Activated CD8-positive, alpha-beta memory T cell treated with anti-CD3 and anti-CD28 coated beads for 24 hours (primary cell): ENCODE data around the gene DPEP2NB.
"Not testable (repeated sequence)": the region's sequence is repeated elsewhere in the genome, so short reads cannot be mapped to it uniquely, and the experiment has no call there.

Experiments used
- DNase-seq: peaks from one replicate; pipeline ENCODE4 v3.0.0-alpha.2; 2020

DPEP2NB gene, protein sequence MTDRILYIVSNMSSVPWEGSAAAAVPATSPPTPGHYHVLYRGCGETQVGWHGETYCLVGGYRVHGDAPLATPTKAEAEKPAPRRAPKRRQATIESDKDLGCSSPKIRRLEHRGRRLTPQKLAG

DNA sequence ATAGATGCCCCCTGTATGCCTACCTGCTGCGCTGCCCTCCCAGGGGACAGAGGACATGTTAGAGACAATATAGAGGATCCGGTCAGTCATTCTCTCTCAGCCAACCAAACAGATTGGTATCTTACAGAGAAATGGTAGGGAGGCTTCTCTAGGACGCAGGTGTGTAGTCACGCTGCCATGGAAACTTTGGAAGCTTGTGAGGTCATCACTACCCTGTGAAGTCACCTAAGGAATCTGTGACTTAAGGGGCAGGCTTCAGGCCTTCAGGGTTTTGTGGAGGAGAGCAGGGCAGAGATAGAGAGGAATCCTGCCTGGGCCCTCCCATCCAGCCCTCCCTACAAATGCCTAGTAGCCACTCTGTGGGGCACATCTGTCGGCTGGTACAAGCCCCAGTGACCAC lies at the start of gene DPEP2NB:
TSS of gene DPEP2NB (minus strand) at position 231 of the 400 bp plus-strand sequence. CDS start at position 90, 141 bp downstream.
- DNase-seq: no peak

DNA sequence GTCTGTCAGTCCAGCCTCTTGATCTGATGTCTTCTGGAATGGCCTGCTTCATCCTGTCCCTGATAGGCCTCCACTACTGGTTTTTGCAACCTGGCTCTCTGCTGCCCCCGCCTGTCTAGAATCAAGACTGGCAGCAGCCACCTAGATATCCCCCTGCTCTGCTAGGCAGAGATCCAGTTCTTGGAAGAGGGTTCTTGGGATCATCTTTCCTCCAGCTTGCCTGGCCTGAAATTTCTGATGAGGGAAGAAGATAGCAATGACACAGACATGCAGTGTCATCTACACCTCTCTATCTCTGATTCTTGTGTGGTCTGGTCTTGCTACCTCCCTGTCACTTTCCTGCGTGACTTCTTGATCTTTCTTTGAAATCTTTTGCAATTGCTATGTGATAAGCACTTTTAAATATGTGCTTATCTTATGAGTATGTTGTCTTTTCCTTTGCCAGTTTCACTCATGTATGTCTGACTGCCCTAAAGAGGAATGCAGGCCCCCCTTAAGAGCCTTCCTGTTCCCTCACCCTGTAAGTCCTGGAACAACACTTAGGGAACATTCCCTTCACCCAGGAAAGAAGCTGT lies 49.2 kb upstream of the DPEP2NB start:
- DNase-seq: peak; percentile 85

- no peak for DNase-seq
These were observed 47.2 kb upstream of the DPEP2NB start for GRCh38 chr16:68062910-68063393.

- DNase-seq: no peak
These were observed 45.7 kb upstream of the DPEP2NB start for GRCh38 chr16:68061396-68061795.

DNA sequence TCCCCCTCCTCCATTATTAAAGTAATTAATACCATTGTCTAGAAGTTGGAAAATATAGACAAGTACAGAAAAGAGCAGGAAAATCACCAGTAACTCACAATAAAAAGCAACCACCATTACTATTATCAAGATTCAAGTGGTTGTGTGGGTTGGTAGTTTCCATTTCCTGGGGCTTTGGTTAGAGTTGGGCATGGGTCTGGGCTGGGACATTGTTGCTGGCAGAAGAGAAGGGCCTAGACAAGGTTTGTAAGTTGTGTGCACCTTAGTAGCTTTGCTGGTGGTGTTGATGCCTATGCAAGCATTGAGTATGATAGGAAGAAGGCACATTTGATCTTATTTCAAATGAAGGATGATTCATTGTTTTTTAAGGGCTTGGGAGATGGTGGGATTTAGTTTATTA lies 44.1 kb upstream of the DPEP2NB start:
- no peak for DNase-seq

GRCh38 chr16:68055395-68055794 lies 39.7 kb upstream of the DPEP2NB start:
- no peak for DNase-seq

DNA sequence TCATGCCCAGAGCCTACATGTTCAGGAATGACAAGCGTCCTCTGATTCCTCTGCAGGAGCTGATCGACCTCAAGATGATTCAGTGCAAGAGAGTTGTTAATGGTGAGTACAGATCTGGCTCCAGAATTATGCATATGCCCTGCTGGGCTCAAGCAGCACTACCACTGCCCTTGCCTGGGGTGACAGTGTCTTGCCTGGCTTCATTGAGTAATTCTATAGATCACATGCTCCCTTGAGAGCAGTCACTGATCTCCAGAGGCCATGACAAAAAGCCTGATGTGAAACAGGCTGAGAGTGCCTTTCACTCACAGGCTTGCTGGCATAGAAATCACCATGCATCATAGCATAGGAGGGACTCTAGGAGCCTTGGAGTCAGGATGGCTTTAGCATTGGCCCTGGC lies 33.7 kb upstream of the DPEP2NB start:
- no peak for DNase-seq

GRCh38 chr16:68047987-68048386 lies 32.3 kb upstream of the DPEP2NB start:
- DNase-seq: no peak

DNA sequence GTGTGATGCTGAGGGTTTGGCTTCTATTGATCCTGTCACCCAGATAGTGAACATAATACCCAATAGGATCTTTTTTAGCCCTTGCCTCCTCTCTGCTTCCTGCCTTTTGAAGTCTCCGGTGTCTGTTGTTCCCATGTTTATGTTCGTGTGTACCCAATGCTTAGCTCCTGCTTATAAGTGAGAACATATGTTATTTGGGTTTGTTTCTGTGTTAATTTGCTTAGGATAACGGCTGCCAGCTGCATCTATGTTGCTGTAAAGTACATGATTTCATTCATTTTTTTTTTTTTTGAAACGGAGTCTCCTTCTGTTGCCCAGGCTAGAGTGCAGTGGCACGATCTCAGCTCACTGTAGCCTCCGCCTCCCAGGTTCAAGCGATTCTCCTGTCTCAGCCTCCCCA lies 30.4 kb upstream of the DPEP2NB start:
- no peak for DNase-seq

DNA sequence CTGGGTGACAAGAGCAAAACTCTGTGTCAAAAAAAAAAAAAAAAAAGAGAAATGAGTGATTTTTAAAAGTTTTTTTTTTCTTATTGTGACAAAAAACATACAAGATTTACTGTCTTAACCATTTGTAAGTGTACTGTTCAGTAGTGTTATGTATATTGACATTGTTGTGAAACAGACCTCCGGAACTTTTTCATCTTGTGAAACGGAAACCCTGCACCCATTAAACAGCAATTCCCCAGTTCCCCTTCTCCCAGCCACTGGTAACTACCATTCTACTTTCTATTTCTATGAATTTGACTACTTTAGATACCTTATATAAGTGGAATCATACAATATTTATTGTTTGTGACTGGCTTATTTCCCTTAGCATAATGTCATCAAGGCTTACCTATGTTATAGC lies 26.1 kb upstream of the DPEP2NB start:
- DNase-seq: no peak

DNA sequence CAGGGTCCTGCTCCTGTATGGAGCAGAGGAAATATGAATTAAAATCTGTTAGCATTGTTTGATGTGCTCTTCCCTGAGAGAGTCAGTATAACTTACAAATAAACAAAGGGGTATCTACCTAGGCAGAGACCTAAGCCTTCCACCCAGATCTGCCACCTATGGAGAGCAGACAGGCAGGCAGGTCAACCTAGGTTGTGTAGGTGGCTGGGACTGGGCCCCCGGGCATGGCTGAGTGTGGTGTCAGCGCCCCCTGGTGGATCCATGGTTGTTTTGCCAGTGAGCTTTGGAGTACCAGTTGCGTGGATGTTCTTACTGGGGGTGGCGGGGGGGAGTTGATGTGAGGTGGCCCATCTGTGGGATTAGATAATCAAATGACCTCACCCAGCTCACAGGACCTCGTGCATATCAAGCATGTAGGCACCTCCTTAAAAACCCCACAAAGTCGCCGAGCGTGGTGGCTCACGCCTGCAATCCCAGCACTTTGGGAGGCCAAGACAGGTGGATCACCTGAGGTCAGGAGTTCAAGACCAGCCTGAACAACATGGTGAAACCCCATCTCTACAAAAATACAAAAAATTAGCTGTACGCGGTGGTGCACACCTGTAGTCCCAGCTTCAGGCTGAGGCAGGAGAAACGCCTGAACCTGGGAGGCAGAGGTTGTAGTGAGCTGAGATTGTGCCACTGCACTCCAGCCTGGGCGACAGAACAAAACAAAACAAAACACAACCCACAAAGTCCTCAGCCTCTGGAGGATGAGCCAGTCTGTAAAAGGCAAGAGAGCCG lies 25.0 kb upstream of the DPEP2NB start:
- DNase-seq: peak; percentile 97

- no peak for DNase-seq
These were observed 22.3 kb upstream of the DPEP2NB start for GRCh38 chr16:68037841-68038597.

GRCh38 chr16:68035227-68035626 lies 19.5 kb upstream of the DPEP2NB start:
- no peak for DNase-seq

GRCh38 chr16:68033101-68033500 lies 17.4 kb upstream of the DPEP2NB start:
- no peak for DNase-seq

DNA sequence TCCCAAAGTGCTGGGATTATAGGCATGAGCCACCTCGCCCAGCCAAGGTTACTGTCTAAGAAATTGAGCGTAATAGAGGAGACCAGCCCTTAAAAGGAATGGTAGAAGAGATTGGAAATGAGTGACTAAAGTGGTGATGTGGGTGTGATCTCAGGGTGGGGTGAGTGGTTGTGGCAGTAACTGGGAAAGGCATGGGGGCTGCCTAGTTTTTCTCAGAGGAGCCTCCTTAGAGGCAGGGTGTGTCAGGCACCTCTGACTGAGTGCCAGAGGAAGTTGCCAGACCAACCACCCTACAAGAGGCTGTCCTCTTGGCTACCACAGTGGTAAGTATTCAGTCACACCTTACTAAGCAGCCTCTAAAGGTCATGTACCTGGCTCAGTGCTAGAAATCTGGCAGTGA lies 16.2 kb upstream of the DPEP2NB start:
- DNase-seq: no peak

GRCh38 chr16:68030108-68030507 lies 14.4 kb upstream of the DPEP2NB start:
- not testable (repeated sequence) for DNase-seq

DNA sequence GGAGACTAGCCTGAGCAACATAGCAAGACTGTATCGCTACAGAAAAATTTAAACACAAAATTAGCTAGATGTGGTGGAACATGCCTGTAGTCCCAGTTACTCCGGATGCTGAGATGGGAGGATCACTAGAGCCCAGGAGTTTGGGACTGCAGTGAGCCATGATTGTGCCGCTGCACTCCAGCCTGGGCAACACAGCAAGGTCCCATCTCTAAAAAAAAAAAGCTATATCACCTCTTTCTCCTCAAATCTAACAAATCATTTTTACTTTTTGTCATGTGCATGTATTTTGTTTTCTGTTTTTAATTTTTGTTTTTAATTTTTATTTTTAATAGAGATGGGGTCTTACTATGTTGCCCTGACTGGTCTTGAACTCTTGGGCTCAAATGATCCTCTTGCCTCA lies 13.3 kb upstream of the DPEP2NB start:
- no peak for DNase-seq

DNA sequence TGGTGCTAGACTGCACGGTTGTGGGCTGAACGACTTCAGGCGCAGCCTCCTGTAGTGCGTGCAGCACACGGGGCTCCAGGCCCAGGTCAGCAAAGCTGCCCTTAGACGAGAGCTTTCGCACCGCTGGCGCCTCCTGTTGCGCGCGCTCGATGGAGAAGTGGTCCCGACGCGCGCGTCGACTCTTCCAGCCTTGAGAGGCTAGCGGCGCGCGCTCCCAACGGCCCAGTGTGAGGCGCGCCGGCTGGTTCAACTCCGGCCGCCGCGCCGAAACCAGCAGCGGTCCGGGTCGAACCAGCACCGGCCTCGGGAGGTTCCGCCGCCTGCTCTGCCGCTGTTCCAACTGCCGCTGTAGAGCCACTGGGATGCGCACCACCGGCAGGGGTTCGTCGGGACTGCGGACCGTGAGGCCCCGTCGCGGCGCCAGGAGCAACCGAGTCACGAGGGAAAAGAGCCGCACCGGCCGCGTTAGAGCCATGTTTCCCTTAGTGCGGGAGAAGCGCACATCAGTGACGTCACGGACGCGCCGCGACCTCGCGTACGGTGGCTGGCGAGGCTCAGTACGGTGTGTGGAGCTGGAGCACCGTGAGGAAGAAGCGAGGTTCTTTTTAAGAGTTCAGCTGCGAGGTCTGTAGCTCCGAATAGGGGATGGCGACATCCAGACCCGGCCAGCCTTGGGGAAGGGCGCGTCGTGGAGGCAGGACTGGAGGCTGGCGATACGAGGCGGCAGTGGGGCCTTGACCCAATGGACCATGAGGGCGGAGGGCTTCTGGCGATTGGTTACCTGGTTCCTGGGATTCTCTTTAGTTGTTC lies 7.2 kb upstream of the DPEP2NB start, which contains the start of the genes DDX28 and DUS2:
TSS of gene DDX28 (minus strand) at position 505 of the 810 bp plus-strand sequence. CDS start at position 475, 30 bp downstream.
TSS of gene DUS2 (plus strand) at position 557 of the 810 bp plus-strand sequence. CDS start 14,740 bp downstream, outside the sequence.
- peak; percentile 99 for DNase-seq

DNA sequence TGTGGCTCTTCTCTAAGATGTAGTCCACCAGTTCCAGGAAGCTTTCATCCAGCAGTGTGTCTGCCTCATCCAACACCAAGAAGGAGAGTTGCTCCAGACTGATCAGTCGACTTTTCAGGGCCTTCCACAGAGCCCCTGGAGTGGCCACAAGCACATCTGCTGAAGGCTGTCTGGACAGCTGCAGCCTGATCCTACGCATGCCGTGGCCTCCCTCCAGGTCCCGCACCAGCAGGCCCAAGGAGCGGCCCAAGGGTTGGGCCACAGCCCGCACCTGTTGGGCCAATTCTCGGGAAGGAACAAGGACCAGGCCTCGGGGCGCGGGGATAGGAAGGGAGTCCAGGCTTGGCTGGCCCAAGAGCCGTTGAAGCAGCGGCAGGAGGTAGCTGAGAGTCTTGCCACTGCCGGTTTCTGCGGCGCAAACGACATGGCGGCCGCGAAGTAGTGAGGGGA lies 6.6 kb upstream of the DPEP2NB start:
- DNase-seq: no peak

DNA sequence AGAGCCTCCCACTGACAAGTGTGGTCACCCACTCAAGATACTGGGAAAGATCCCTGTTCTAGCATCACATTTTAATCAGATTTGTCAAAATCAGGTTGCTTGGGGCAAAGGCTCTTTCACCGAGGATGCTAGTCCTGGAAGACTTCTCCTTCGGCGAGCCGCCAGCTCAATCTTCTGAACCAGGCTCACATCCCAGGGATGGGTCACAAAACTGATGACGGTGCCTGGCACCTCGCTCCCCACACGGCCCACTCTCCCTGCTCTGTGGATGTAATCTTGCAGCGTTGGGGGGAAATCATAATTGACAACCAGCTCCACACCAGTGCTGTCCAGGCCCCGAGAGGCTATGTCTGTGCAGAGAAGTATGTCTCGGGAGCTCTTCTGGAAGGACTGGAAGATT lies 5.8 kb upstream of the DPEP2NB start:
- DNase-seq: no peak

GRCh38 chr16:68019167-68019680 lies 3.5 kb upstream of the DPEP2NB start:
- DNase-seq: no peak

- peak; percentile 62 for DNase-seq
These were observed 2.3 kb downstream of the DPEP2NB start for GRCh38 chr16:68013440-68013839.
